SK-N-DZ (cell line): Measurements from ENCODE around the gene PAM16.
"Not testable (repeated sequence)": the region's sequence is repeated elsewhere in the genome, so short reads cannot be mapped to it uniquely, and the experiment has no call there.

Experiments used
- DNase-seq: peaks from one replicate; pipeline ENCODE4 v3.0.0-alpha.2; 2015; ENCODE audit warnings: low spot score

PAM16 gene

DNA sequence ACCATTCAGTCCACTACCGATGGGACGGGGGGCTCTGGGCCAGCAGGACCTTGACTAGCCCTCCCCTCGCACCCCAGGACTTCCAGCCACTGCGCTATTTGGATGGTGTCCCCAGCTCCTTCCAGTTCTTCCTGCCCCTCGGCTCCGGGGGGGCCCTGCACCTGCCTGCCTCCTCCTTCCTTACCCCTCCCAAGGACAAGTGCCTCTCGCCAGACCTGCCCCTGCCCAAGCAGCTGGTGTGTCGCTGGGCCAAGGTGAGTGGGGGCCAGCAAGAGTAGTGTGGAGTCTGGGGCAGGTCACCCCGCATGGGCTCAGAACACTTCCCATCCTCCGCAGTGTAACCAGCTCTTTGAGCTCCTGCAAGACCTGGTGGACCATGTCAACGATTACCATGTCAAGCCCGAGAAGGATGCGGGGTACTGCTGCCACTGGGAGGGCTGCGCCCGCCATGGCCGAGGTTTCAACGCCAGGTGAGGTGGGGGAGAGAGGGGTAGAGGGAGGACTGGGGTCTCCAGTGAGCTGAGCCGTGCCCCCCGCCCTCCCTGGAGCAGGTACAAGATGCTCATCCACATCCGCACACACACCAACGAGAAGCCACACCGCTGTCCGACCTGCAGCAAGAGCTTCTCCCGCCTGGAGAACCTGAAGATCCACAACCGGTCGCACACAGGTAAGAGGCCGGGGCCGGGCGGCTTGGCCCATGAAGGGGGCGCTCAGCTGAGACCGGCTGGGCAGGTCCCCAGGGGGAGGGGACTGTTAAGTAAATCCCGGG, 16.2 kb downstream of the PAM16 start:
- no peak for DNase-seq

- DNase-seq, result not testable (repeated sequence)
Measured at GRCh38 chr16:4333714-4334113, 17.4 kb downstream of the PAM16 start.

GRCh38 chr16:4333308-4333638, 17.8 kb downstream of the PAM16 start:
- no peak for DNase-seq

DNA sequence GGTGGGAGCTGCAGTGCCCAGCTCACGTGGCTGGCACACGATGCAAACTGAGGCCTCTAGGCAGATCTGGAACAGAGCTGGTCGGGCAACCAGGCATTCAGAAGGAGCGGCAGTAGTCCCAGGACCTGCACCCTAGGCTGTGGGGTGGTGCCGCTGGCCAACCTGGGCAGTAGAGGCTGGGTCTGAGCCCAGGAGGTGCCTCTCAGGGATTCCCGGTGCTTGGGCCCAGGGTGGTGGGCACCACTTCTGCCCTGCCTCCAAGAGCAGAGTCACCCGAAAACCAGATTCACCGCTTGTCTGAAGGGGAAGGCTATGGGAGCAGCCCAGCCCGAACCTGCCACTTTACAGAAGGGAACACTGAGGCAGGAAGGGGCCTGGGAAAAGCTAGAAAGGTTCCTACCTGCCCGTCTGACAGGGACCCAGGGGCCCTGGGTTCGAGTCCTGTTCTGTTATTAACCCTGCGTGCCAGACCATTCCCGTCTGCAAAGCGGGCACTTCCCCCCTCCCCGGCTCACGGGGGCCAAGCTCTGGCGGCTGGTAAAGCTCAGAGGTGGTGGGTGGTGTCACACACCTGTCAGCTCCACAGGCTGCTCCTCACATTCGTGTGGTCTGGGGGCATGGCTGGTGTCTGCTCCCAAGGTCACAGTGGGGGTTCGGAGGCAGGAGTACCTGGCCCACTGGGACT, 18.4 kb downstream of the PAM16 start:
- no peak for DNase-seq

GRCh38 chr16:4332083-4332482, 19.0 kb downstream of the PAM16 start:
- no peak for DNase-seq

- DNase-seq, result peak; percentile 59
Measured at GRCh38 chr16:4330277-4330874, 20.7 kb downstream of the PAM16 start.

DNA sequence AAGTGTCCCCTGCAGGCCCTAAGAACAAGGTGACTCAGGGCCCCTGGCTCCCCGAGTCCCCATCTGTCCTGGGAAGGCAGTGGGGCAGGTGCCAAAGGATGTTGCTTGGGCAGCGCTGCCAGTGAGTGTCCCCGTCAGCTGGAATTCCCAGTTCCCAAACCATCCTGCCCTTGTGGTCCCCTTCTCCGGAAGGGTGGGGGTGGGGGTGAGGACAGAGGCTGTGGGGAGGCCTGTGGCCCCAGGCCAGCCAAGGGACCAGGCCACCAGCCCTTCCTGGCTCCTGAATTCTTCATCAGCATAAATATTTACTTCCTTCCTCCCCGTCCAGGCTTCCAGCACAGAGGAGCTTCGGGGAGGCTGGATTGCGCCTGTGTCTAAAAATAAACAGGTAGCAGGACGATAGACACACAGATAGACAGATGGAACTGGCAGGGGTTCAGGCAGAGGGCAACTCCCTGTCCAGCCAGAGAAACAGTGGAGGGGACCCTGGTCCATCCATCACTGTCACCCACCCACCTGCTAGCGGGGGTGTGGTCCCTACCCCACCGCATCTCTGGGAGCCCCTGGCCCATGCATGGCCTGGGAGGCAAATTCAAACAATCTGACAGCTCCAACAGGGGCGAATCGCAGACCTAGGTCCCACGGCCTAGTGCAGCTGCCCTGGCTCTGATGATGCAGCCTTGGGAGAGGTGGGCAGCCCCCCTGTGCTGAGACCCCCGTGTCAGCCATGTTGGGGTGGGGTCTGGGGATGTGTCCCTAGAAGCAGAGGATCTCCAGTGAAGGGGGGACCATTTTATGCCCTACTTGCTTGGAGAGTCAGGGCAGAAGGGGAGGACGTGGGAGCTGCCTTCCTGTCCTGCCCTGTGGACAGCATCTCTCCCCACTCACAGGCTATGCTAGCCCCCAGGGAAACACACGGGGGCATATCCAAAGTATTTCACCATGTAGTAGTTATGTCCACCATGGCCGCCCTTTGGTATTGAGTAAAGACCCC, 22.0 kb downstream of the PAM16 start:
- DNase-seq, result no peak

DNA sequence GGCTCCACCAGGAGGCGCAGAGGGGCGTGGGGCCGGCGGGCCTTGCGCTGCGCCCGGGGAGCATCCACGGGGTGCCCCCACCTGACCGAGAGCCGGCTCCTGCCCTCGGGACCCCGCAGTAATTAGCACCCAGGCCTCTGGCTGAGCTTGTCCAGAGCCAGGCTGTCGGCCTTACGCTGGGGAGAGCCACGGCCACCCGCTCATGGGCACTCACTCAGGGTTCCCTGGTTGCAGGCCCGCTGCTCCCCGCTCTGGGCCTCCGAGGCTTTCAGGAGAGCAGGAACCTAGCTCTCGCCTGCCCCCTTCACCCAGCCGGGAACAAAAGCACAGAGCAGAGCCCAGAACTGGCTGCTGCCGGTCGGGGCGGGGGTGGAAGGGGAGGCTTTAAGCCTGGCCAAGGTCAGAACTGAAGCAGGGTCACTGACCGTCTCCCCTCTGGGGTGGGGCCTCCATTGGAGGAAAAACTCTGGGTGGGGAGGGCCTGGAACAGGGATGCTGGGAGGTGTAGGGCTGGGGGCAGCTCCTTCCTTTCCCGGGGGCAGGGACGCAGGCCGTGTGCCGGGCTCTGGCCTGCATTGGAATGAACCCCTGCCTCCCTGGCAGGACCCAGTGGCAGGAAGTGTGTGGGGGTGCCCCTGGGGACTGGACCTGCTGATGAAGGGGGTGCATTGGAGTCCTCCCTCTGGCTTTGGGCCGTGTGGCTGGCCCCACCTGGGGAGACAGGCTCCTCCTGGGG, 22.9 kb downstream of the PAM16 start:
- peak; percentile 85 for DNase-seq

- DNase-seq, result no peak
Measured at GRCh38 chr16:4327386-4328045, 23.6 kb downstream of the PAM16 start.

DNA sequence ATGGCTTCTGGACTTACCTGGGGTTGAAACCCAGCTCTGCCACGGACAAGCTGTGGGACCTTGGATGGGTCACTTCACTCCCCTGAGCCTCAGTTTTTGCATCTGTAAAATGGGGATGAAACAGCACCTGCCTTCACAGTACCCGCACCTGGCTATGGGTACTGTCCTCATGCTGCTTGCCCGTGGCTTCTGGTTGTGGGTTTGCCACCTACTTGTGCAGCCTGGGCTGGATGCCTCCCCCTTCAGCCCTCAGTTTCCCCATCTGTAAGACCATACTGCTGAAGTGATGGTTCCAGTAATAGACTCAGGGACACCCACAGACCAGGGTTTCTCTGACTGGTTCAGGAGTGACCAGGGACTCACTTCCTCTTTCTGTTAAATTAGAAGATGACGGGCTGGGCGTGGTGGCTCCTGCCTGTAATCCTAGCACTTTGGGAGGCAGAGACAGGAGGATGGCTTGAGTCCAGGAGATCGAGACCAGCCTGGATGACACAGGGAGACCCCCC, 25.8 kb downstream of the PAM16 start:
- no peak for DNase-seq

GRCh38 chr16:4324492-4325252, 26.4 kb downstream of the PAM16 start:
- DNase-seq, result no peak

DNA sequence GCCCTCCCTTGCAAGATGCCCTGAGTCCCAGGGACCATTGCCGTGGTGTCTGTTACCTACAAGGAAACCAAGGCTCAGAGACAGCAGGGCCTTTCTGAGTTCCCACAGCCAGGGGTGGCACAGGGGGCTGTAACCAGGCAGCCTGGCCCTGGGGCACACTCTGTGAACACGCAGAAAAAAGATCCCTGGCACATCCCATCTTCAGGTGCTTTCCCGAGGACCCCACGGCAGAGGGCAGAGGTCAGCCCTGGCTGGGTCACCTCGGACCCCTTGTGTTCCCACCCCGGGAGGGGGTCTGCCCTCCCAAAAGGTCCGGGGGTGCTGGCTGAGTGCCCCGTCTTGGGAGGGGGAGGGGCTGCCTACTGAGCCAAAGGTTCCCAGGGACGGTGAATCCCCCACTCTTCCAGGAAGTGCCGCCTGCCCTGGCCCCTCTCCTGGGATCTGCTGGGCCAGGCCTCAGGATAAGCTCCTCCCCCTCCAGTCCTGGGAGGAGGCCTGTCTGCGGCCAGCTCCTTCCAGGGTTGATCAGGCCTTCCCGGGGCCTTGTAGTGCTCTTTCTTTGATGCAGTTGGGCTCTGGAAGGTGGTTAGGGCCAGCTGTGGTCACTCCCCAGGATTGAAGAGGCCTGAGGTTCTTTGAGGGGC, 27.2 kb downstream of the PAM16 start:
- DNase-seq, result peak; percentile 77

- no peak for DNase-seq
Measured at GRCh38 chr16:4323071-4323844, 27.9 kb downstream of the PAM16 start.

- no peak for DNase-seq
Measured at GRCh38 chr16:4322121-4323052, 28.7 kb downstream of the PAM16 start.

- no peak for DNase-seq
Measured at GRCh38 chr16:4321286-4322120, 29.6 kb downstream of the PAM16 start.

GRCh38 chr16:4320571-4321137, 30.5 kb downstream of the PAM16 start:
- no peak for DNase-seq
